Right renal cortex interstitium (tissue), 3 donors: ENCODE measurements around the gene GBE1. TPM values are rescaled to one million over a fixed set of nuclear protein-coding genes. Genes with fewer than 3 reads are reported as not detected.

Source experiments
- DNase-seq, 3 donors: peaks; one replicate each; pipeline ENCODE4 v3.0.0-alpha.2; 2013; ENCODE audit warnings: low read depth in 3 of 3, low spot score in 2 of 3
- polyA plus RNA-seq, 3 donors: library from polyadenylated mRNA; unstranded; fragments of 120-200 nt; gene quantifications; one replicate each; pipeline ENCODE4 v1.2.1, GENCODE V29; 2013; ENCODE audit not compliant: insufficient read length in 3 of 3

Gene GBE1
- polyA plus RNA-seq, 3 donors = 32.6 to 36.0 (median 33.6) TPM

GRCh38 chr3:81477740-81478139 lies 283.7 kb downstream of the GBE1 start:
- no peak for DNase-seq

GRCh38 chr3:81476692-81477091 lies 284.8 kb downstream of the GBE1 start:
- no peak for DNase-seq

GRCh38 chr3:81472600-81473362 lies 288.7 kb downstream of the GBE1 start:
- no peak for DNase-seq

- no peak for DNase-seq
Observed at GRCh38 chr3:81470524-81471278, 290.7 kb downstream of the GBE1 start.

- DNase-seq = no peak
Observed at GRCh38 chr3:81468391-81468790, 293.1 kb downstream of the GBE1 start.

- DNase-seq = no peak
Observed at GRCh38 chr3:81466201-81466560, 295.3 kb downstream of the GBE1 start.

- no peak for DNase-seq
Observed at GRCh38 chr3:81465510-81466200, 295.8 kb downstream of the GBE1 start.

- no peak for DNase-seq
Observed at GRCh38 chr3:81463781-81464180, 297.7 kb downstream of the GBE1 start.

- no peak for DNase-seq
Observed at GRCh38 chr3:81462921-81463320, 298.5 kb downstream of the GBE1 start.

GRCh38 chr3:81459733-81460132 lies 301.7 kb downstream of the GBE1 start:
- DNase-seq = no peak

GRCh38 chr3:81452418-81452817 lies 309.0 kb downstream of the GBE1 start:
- DNase-seq = peak in 2 of 3 donors; percentile 10 to 27

- DNase-seq = no peak
Observed at GRCh38 chr3:81451611-81452010, 309.8 kb downstream of the GBE1 start.

- DNase-seq = no peak
Observed at GRCh38 chr3:81451140-81451539, 310.3 kb downstream of the GBE1 start.

- DNase-seq = no peak
Observed at GRCh38 chr3:81446806-81447205, 314.6 kb downstream of the GBE1 start.

GRCh38 chr3:81445712-81446111 lies 315.7 kb downstream of the GBE1 start:
- DNase-seq = no peak

GRCh38 chr3:81444817-81445460 lies 316.5 kb downstream of the GBE1 start:
- DNase-seq = no peak

GRCh38 chr3:81443958-81444357 lies 317.5 kb downstream of the GBE1 start:
- no peak for DNase-seq

GRCh38 chr3:81443457-81443782 lies 318.0 kb downstream of the GBE1 start:
- DNase-seq = no peak

GRCh38 chr3:81442758-81443456 lies 318.5 kb downstream of the GBE1 start:
- no peak for DNase-seq

- DNase-seq = no peak
Observed at GRCh38 chr3:81440661-81441060, 320.8 kb downstream of the GBE1 start.
